SK-MEL-5 (cell line): ENCODE results near the gene SNX32. TPM values are rescaled to one million over a fixed set of nuclear protein-coding genes. Genes with fewer than 3 reads are reported as not detected.

Experiments
- DNase-seq: peaks from one replicate; pipeline ENCODE4 v3.0.0-alpha.2; 2016; ENCODE audit warnings: low read depth, low spot score
- in situ Hi-C: cut with HindIII; loops from 2 replicates; pipeline ENCODE4 v1.10.0; 2016; ENCODE audit warnings: low sequenced_read_pairs, high pct_unique_total_duplicates, low pct_unique_long_range_greater_than_20kb
- total RNA-seq: library from RNA; depleted of rRNA; stranded (reverse); fragments of >200 nt; shearing (Covaris generic); gene quantifications from 2 replicates; pipeline ENCODE4 v1.2.3, GENCODE V29; 2014

SNX32 gene
- total RNA-seq, 1 experiment from 2014 or later = 0.18 TPM

DNA sequence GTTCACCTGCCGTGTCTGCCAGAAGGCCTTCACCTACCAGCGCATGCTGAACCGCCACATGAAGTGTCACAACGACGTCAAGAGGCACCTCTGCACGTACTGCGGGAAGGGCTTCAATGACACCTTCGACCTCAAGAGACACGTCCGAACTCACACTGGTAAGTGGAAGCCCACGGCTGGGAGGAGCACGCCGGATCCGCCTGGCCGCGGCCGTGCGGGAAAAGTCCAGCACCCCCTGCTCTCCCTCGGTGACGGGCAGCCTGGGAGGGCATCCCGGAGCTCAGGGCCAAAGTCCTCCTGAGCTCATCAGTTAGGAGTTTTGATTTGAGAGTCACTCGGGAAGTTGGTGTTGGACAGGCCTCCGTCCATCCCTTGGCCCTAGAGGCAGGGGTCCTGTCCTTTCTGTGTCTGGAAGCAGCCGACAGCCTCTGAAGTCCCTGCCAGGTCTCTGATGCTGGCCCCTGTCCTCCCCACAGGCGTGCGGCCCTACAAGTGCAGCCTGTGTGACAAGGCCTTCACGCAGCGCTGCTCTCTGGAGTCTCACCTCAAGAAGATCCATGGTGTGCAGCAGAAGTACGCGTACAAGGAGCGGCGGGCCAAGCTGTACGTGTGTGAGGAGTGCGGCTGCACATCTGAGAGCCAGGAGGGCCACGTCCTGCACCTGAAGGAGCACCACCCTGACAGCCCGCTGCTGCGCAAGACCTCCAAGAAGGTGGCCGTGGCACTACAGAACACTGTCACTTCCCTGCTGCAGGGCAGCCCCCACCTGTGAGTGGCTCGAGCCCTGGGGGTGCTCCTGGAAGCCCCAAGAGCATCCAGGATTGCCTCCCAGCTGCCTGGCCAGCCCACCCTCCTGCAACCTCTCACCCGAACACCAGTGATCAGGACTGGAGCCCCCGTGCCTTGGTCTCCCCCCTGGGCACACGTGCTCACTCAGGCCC is 38.9 kb upstream of the SNX32 start:
- no peak for DNase-seq
- in situ Hi-C loops = no loop called here

DNA sequence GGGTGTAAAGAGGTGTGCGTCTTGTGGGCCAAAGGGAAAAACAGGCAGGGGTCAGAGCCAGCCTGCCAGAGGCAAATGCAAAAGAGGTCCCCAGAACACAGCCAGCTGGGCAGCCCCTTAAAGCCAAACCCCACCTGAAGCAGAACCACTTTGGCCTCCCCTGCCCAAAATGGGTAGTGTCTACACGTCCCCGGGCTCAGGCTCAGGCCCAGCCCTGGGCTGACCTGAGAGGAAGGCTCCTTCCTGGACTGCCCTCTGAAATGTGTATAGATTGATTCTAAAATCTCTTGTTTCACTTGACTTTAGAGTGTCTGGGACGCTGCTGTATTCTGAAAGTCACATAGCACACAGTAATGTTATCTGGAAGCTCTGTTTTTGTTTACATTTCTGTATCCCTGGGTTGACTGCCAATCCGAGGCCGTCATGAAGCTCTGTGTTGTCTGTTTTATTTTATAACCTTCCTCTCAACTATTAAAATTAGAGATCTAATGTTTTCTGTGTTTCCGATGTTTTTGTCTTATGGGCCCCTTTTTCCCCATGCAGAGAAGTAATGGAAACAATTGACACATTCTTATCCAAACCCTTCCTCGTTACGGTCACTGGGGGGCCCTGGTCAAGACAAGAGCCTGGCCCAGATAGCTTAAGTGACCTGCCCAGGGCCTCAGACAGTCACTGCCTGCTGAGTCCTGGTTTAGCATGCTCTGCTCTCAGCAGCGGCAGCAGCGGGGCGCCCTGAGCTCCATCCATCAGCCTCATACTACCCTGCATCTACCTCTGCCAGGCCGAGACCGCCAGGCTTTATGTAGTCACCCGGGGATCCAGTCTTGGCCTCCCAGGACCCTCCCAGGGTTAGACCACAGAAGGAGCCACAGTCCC is 36.8 kb upstream of the SNX32 start:
- DNase-seq = no peak
- in situ Hi-C loops = no loop called here

DNA sequence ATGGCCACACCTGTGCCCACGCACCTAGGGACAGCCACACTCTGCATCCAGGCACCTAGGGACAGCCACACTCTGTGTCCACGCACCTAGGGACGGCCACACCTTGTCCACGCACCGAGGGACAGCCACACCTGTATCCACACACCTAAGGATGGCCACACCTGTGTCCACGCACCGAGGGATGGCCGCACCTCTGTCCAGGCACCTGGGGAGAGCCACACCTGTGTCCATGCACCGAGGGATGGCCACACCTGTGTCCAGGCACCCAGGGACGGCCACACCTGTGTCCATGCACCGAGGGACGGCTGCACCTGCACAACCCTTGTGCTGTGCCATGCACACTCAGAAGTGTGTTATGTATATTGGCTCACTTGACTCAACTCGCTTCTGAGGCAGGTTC is 36.1 kb upstream of the SNX32 start:
- in situ Hi-C loops = no loop called here
- DNase-seq = no peak

DNA sequence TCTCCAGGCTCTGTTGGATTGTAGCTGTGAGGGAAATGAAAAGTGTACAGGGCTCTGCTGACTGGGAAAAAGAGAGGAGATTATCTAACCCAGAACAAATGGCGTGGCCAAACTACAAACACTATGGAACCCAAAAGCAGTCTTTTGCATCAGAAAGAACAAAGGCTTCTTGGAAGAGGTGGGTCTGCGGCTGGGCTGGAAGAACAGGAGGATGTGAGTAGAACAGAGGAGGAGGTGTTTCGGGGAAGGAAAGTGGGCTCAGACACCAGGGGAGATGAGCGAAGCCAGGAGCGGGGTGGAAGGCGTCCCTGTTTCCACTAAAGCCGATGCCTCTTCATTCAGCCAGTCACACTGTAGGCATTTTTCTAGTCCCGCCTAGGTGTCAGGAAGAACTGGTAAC is 34.9 kb upstream of the SNX32 start:
- in situ Hi-C loops = no loop called here

DNA sequence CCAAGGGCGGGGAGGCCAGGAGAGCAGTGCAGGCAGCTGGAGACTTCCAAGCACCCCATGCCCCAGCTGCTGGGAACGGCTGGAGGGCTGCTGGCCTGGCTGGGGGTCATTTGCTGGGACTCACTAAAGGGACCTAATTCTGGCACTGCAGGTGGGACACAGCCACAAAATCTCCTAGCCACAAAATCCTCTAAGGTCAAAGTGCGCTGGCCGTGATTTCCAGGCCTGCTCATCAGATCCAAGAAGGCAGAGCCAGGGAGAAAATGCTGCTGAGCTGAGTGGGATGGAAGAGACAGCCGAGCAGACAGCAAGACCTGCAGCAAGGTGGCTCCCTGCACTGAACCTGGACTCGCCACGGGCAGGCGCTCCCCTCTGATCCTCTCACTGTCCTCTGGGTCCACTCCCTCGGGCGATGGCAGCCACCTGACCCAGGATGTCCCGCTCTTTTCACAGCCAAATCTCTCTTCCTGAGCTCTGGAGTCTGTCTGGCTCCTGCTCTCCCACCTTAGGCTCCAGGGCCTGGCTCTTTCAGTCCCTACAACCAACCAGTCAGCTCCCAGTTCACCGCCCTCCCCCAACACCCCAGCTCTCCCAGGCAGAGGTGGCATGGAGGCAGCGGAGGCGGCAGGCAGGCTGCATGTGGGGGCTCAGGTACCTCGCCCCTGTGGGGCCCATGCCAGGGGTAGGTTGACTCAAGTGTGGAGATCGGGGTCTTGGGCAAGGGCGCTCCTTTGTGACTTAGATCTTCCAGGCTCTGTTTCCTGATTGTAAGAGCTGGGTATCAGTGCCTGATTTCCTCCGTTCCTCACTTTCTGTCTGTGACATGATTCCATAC is 32.4 kb upstream of the SNX32 start:
- in situ Hi-C loops = no loop called here
- DNase-seq = no peak

More for the DNA sequence above, 34.9 kb upstream of the SNX32 start:
- DNase-seq = no peak

DNA sequence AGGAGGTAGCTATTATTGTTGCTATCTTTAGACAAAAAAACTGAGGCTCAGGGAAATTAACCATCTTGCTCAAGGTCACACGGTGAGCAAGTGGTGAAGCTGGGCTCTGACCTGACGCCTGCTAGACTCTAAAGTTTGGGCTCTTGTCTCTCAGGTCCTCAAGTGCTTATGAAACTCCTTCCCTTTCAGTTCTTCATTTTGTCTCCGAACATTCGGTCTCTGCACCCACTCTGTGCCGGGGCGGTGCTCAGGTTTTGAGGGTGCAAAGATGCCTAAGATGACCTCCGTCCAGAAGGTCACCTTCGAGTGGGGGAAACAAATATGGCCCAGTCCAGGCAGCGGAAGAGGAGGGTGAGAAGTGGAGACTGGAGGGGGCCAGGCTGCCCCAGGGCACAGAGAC is 30.9 kb upstream of the SNX32 start:
- in situ Hi-C loops = no loop called here
- DNase-seq = no peak

DNA sequence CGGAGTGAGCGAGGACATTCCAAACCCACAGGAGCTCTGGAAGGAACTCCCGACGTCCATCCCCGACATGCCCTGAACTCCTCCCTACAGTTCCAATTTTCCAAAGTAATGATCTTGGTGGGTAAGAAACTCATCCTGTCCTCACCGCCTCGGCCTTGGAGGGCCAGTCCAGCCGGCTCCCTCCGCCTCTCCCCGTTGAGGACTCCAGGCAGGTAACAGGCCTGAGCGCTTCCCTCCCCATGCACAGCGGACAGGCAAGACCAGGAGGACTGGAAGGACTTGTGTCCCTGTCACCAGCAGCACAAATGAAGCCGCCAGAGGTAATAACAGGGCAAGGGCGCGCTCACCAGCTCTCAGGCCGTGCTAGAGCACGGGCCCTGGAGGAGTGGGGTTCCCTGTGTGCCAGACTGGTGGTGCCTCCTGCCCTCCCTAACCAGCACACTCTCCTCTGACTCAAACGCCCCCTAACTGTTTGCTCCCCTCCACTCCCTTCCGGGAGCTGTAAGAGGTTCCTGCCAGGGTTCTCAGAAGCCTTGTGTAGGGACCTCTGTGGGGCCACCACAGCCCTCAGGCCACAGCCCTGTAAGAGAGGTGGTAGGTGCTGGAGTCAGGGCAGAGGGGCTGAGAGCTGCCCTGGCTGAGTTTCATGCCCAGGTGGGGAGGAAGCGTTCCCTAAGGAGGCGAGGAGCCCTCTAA is 29.8 kb upstream of the SNX32 start:
- in situ Hi-C loops = no loop called here
- DNase-seq = no peak

DNA sequence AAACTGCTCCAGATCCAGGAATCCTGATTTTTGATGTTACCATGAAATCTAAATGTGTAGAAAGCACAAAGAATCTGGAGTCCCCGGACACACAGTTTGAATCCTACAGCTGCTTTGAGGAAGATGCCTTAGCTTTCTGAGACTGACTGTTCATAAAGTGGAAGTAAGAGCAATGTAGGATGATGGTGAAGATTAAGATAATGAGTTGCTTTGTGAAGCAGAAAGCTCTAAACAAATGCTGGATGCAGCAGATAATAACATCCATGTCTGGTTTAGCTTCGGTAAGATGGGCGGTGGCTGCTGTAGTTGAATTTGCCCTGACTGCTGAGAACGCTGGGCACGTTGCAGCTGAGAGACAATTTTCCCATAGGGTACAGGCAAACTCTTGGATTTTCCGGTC is 26.8 kb upstream of the SNX32 start:
- in situ Hi-C loops = no loop called here
- DNase-seq = no peak

DNA sequence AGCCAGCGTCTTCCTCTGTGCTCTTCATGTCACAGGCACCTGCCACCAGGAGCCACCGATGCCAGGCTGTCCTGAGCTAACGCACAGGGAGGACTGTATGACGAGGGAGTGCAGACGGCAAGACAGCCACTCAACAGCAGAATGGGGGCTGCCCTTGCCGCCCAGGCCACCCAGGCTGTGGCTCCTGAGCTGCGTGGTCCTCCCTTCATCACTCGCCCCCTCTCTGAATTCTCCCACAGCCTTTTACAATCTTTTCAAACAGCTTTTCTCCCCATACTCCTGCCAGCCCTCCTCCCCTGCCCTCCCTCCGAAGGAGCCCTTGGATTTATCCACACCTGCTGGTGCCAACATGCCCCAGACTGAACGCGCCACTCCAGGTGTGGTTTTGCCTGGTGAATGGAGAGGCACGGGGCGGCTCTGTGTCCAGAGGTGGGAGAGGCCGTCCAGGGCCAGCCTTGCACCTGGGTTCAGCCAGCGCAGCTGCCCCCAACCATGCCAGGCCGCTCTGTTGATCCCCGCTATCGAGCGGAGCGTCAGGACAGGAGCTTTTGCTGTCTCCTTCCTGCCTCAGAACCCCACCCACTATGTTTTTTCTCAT is 24.9 kb upstream of the SNX32 start:
- in situ Hi-C loops = no loop called here
- DNase-seq = no peak

DNA sequence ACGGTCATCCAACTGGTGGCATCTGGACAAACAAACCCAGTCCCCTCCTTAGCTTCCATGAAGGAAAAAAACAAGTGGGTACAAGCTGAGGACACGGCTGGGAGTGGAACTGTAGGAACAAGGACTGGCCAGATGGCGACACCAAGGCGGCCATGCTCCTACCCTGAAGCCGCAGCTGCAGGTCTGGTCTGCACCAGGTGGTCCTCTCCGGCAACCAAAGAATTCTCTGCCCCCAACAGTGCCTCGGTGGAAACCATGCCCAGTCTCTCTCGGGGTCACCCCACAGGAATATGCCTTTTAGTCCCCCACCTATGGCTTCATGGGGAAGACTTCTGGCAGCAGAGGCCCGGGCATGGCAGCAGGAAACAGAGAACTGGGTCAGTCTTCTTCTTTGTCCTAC is 24.3 kb upstream of the SNX32 start:
- in situ Hi-C loops = no loop called here
- DNase-seq = no peak

DNA sequence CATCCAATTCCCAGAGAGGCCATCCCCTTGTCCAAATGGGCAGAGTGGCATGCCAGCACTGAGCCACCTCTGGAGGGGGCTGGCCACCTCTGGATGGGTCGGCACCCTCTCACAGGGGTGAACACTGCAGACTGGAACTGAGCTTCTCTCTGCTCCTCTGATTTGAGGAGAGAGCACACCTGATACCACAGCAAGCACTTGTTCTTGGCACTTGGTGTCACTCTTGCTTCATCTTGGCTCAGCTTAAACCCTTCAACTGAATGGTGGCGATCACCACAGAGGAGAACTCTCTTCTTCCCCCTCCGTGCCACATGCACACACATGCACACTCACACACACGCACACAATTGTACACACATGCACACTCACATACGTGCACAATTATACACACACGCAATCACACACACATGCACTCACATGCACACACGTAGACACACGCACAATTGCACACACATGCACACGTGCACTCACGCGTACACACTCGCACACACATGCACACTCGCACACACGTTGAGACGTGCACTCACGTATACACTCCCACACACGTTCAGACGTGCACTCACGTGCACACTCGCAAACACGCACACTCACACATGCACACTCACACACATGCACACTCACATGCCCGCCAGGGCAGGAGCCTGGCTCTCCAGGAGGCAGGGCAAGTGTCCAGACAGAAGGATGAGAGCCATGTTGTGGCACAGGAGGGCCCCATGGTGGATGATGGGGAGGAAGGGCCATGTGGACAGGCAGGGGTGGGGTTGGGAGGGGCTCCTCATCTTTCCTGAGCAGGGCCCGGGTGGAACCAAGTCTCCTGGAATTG is 23.5 kb upstream of the SNX32 start:
- in situ Hi-C loops = no loop called here
- peak; percentile 35 for DNase-seq

DNA sequence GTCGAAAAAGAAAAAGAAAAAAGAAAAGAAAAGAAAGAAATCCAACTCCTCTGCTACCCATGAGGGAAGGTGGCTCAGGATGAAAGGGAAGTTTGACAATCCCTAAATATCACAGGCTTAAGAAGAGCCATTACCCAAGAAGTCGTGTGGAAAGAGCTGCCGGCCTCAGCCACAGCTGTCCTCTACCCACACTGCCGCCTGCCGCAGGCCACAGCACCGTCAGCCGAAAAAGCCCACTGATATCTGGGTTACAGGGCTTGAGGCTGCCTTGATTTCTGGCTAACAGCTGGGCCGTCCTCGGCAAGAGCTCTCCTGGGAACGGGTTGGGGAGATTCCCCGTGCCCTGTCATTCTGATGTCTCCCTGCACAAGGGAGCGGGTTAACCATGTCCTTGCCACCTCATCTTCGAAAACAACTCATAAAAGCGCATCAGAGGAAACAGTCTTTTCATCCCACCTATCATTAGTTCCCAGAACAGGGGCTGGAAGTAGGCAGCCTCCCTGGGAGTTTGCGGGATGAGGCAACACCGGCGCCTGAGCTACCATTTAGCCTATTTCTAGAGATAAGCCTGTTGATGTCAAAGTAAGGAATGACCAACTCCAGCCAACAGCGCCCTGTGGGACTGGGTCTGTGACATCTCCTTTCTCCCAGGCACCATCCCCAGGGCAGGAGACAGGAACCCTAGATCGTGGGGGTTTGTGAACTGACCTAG is 21.8 kb upstream of the SNX32 start:
- in situ Hi-C loops = no loop called here

DNA sequence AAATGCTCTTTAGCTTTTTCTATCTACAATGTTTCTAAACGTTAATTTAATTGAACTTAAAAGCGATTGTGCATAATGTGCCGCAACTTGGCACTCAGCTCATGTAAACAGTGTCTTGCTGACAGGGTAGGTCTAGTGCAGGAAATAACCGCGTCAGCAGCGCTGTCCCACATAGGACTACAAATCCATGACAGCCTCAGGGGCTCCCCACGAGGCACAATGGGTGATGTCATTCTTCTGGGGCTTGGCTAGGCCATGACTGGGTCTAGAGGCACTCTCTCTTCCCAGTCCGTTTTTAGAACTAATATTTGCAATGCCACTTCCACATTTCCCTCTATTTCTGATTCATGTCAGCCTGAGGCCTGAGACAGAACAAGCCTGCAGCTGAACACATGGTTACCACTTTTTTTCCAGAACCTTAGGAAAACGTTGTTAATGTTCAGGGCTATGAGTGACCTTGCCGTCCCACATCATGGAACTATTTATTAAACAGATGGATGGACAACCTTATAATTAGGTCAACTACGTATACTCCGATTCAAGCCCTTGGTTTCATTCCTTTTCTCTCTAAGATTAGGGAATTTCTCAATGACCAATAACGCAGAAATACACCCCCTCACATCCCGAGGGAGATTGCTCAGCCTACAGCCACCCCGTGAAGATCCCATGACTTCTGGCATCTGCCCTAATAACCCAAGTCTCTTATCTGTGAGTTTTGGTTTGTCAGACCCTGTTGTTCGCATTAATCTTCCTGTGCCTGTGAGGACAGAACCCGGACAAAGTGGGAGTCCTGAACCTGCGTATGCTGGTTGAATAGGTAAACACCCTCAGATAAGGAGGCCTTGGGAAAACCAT is 19.4 kb upstream of the SNX32 start:
- in situ Hi-C loops = no loop called here
- peak; percentile 85 for DNase-seq

More for the DNA sequence above, 21.8 kb upstream of the SNX32 start:
- DNase-seq = no peak

DNA sequence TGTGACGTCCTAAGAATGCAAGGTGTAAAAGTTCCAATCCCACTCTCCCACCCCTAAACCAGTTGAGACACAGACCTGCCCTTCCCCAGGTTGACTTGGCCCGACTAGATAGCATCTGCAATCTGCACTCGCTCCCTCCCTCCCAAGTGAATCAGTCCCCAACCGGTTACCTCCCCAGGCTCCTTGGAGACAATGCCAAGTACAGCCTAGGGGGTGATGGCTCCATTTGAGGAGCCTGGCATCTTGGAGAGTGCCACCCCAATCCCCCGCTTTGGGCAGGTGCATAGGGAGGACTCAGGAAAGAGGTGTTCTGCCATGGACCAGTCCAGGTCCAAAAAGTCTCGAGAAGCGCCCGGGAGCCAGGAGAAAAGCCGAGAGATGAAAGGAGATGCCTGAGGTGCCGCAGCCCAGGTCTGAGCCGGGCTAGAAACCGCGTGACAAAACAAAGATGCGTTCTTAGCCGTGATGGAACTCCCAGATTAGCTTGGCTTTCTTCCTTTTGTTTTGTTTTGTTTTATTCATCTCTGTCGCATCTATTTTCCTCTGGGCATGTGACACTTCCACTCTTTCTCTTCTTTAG is 18.7 kb upstream of the SNX32 start:
- in situ Hi-C loops = no loop called here
- peak; percentile 11 for DNase-seq
